ENCODE results near the gene UTP11. TPM values are rescaled to one million over a fixed set of nuclear protein-coding genes. Genes with fewer than 3 reads are reported as not detected.
"Not testable (repeated sequence)": the region's sequence is repeated elsewhere in the genome, so short reads cannot be mapped to it uniquely, and the experiment has no call there.

UTP11 gene
- total RNA-seq, 1 donor from 2014 or later: 106 TPM

GRCh38 chr1:38025664-38026063 lies 13.1 kb downstream of the UTP11 start:
- DNase-seq (ENCODE audit: low spot score): no peak
- Mint-ChIP-seq H3K4me1 (ENCODE audit: low read depth) (peaks cover 50% of the 10 kb centered on the region), H3K27me3 (ENCODE audit: insufficient read depth) (no peaks in the 10 kb centered on the region), H3K36me3 (ENCODE audit: low read depth) (peaks cover 39% of the 10 kb centered on the region), H3K9me3 (no peaks in the 10 kb centered on the region), H3K27ac (peak overlapping the region; percentile 11), H3K4me3 (no peak overlapping the region)
- intact Hi-C loops (cut with micrococcal nuclease): loop anchor here (1.0 to 5.0 kb wide), 6 partner anchors 47 to 1002 kb away; partner anchors contain the start of gene NDUFS5

- Mint-ChIP-seq H3K27ac (peak overlapping the region; percentile 48), H3K4me1 (ENCODE audit: low read depth) (peaks cover 59% of the 10 kb centered on the region), H3K4me3 (no peak overlapping the region), H3K36me3 (ENCODE audit: low read depth) (peaks cover 40% of the 10 kb centered on the region), H3K27me3 (ENCODE audit: insufficient read depth) (peaks cover 2% of the 10 kb centered on the region), H3K9me3 (no peaks in the 10 kb centered on the region)
- DNase-seq (ENCODE audit: low spot score): no peak
- intact Hi-C loops (cut with micrococcal nuclease): loop anchor here (1.0 to 5.0 kb wide), 6 partner anchors 46 to 1001 kb away; partner anchors contain the start of gene NDUFS5
Measured at GRCh38 chr1:38026592-38027200, 14.2 kb downstream of the UTP11 start.

GRCh38 chr1:38027201-38028104 lies 14.9 kb downstream of the UTP11 start:
- Mint-ChIP-seq H3K9me3 (no peaks in the 10 kb centered on the region), H3K4me1 (ENCODE audit: low read depth) (peaks cover 61% of the 10 kb centered on the region), H3K36me3 (ENCODE audit: low read depth) (peaks cover 36% of the 10 kb centered on the region), H3K27ac (peak overlapping the region; percentile 89), H3K27me3 (ENCODE audit: insufficient read depth) (peaks cover 2% of the 10 kb centered on the region), H3K4me3 (peak overlapping the region; percentile 10)
- intact Hi-C loops (cut with micrococcal nuclease): loop anchor here (1.0 to 5.0 kb wide), 6 partner anchors 15 to 1000 kb away; partner anchors contain the start of genes NDUFS5 and UTP11
- no peak for DNase-seq (ENCODE audit: low spot score)

GRCh38 chr1:38028105-38028591 lies 15.6 kb downstream of the UTP11 start:
- Mint-ChIP-seq H3K27me3 (ENCODE audit: insufficient read depth) (peaks cover 2% of the 10 kb centered on the region), H3K4me1 (ENCODE audit: low read depth) (peaks cover 61% of the 10 kb centered on the region), H3K9me3 (no peaks in the 10 kb centered on the region), H3K27ac (peak overlapping the region; percentile 89), H3K36me3 (ENCODE audit: low read depth) (peaks cover 31% of the 10 kb centered on the region), H3K4me3 (peak overlapping the region; percentile 56)
- intact Hi-C loops (cut with micrococcal nuclease): loop anchor here (1.0 to 5.0 kb wide), 6 partner anchors 16 to 999 kb away; partner anchors contain the start of genes NDUFS5 and UTP11
- peak; percentile 38 for DNase-seq (ENCODE audit: low spot score)

- peaks cover 61% of the 10 kb centered on the region for H3K4me1 Mint-ChIP-seq (ENCODE audit: low read depth)
- H3K4me3 Mint-ChIP-seq: peak overlapping the region; percentile 56
- intact Hi-C loops (cut with micrococcal nuclease): loop anchor here (1.0 to 5.0 kb wide), 6 partner anchors 16 to 999 kb away; partner anchors contain the start of genes NDUFS5 and UTP11
- H3K27me3 Mint-ChIP-seq (ENCODE audit: insufficient read depth): peaks cover 2% of the 10 kb centered on the region
- peak overlapping the region; percentile 89 for H3K27ac Mint-ChIP-seq
- H3K9me3 Mint-ChIP-seq: no peaks in the 10 kb centered on the region
- no peak for DNase-seq (ENCODE audit: low spot score)
- peaks cover 28% of the 10 kb centered on the region for H3K36me3 Mint-ChIP-seq (ENCODE audit: low read depth)
Measured at GRCh38 chr1:38028671-38029070, 16.1 kb downstream of the UTP11 start.

- intact Hi-C loops (cut with micrococcal nuclease): loop anchor here (2.0 to 5.0 kb wide), 4 partner anchors 506 to 998 kb away; partner anchors contain the start of gene NDUFS5
- Mint-ChIP-seq H3K4me1 (ENCODE audit: low read depth) (peaks cover 61% of the 10 kb centered on the region), H3K4me3 (no peak overlapping the region)
Measured at GRCh38 chr1:38029081-38029681, 16.6 kb downstream of the UTP11 start.

GRCh38 chr1:38029685-38030511 lies 17.4 kb downstream of the UTP11 start:
- Mint-ChIP-seq H3K27me3 (ENCODE audit: insufficient read depth) (peaks cover 2% of the 10 kb centered on the region), H3K36me3 (ENCODE audit: low read depth) (peaks cover 21% of the 10 kb centered on the region), H3K4me3 (peak overlapping the region; percentile 46), H3K9me3 (no peaks in the 10 kb centered on the region), H3K4me1 (ENCODE audit: low read depth) (peaks cover 61% of the 10 kb centered on the region), H3K27ac (peak overlapping the region; percentile 90)
- intact Hi-C loops (cut with micrococcal nuclease): loop anchor here (1.0 to 5.0 kb wide), 6 partner anchors 497 to 997 kb away; partner anchors contain the start of genes NDUFS5 and RRAGC
- peak; percentile 42 for DNase-seq (ENCODE audit: low spot score)

More at GRCh38 chr1:38029081-38029681, 16.6 kb downstream of the UTP11 start:
- Mint-ChIP-seq H3K27me3 (ENCODE audit: insufficient read depth) (peaks cover 2% of the 10 kb centered on the region), H3K36me3 (ENCODE audit: low read depth) (peaks cover 24% of the 10 kb centered on the region), H3K9me3 (no peaks in the 10 kb centered on the region), H3K27ac (peak overlapping the region; percentile 90)
- DNase-seq (ENCODE audit: low spot score): no peak

- intact Hi-C loops (cut with micrococcal nuclease): loop anchor here (1.0 to 5.0 kb wide), 2 partner anchors 496 to 826 kb away; partner anchors contain the start of gene RRAGC
- DNase-seq (ENCODE audit: low spot score): no peak
- H3K36me3 Mint-ChIP-seq (ENCODE audit: low read depth): peaks cover 16% of the 10 kb centered on the region
- H3K9me3 Mint-ChIP-seq: no peaks in the 10 kb centered on the region
- peak overlapping the region; percentile 90 for H3K27ac Mint-ChIP-seq
- H3K4me3 Mint-ChIP-seq: peak overlapping the region; percentile 46
- peaks cover 58% of the 10 kb centered on the region for H3K4me1 Mint-ChIP-seq (ENCODE audit: low read depth)
- peaks cover 2% of the 10 kb centered on the region for H3K27me3 Mint-ChIP-seq (ENCODE audit: insufficient read depth)
Measured at GRCh38 chr1:38030596-38031512, 18.3 kb downstream of the UTP11 start.

GRCh38 chr1:38031513-38031866 lies 19.0 kb downstream of the UTP11 start:
- peaks cover 9% of the 10 kb centered on the region for H3K36me3 Mint-ChIP-seq (ENCODE audit: low read depth)
- DNase-seq (ENCODE audit: low spot score): no peak
- H3K27ac Mint-ChIP-seq: peak overlapping the region; percentile 24
- intact Hi-C loops (cut with micrococcal nuclease): loop anchor here (5.0 kb wide), 1 partner anchor 826 kb away; the partner anchor contains the start of gene RRAGC
- peaks cover 53% of the 10 kb centered on the region for H3K4me1 Mint-ChIP-seq (ENCODE audit: low read depth)
- H3K27me3 Mint-ChIP-seq (ENCODE audit: insufficient read depth): peaks cover 2% of the 10 kb centered on the region
- H3K4me3 Mint-ChIP-seq: peak overlapping the region; percentile 15
- no peaks in the 10 kb centered on the region for H3K9me3 Mint-ChIP-seq

GRCh38 chr1:38032992-38033391 lies 20.5 kb downstream of the UTP11 start:
- H3K4me1 Mint-ChIP-seq (ENCODE audit: low read depth): peaks cover 38% of the 10 kb centered on the region
- not testable (repeated sequence) for H3K36me3 Mint-ChIP-seq (ENCODE audit: low read depth); H3K27me3 Mint-ChIP-seq (ENCODE audit: insufficient read depth); H3K4me3 Mint-ChIP-seq; DNase-seq (ENCODE audit: low spot score); H3K9me3 Mint-ChIP-seq; H3K27ac Mint-ChIP-seq
- intact Hi-C loops (cut with micrococcal nuclease): loop anchor here (5.0 kb wide), 1 partner anchor 824 kb away; the partner anchor contains the start of gene RRAGC

GRCh38 chr1:38034871-38035270 lies 22.3 kb downstream of the UTP11 start:
- H3K4me1 Mint-ChIP-seq (ENCODE audit: low read depth): peaks cover 19% of the 10 kb centered on the region
- peaks cover 2% of the 10 kb centered on the region for H3K27me3 Mint-ChIP-seq (ENCODE audit: insufficient read depth)
- no peak for DNase-seq (ENCODE audit: low spot score)
- peaks cover 3% of the 10 kb centered on the region for H3K36me3 Mint-ChIP-seq (ENCODE audit: low read depth)
- no peak overlapping the region for H3K4me3 Mint-ChIP-seq
- H3K27ac Mint-ChIP-seq: no peak overlapping the region
- no peaks in the 10 kb centered on the region for H3K9me3 Mint-ChIP-seq
- intact Hi-C loops (cut with micrococcal nuclease): loop anchor here (5.0 kb wide), 1 partner anchor 822 kb away; the partner anchor contains the start of gene RRAGC

Measured in activated T-helper 1 cell treated with anti-CD3 and anti-CD28 coated beads, Interleukin-12 subunit alpha, Interleukin-12 subunit beta, Interleukin-2, Interleukin-4 antibody, amounts not matched to agents 30 ng/mL and 10 ng/mL and 1 ng/mL, durations not matched to agents 14 hours and 24 hours and 36 hours (primary cell).